HL-60 (cell line): ENCODE measurements around the gene GPC3.

Experiments
- DNase-seq, 2 experiments: peaks; one replicate each; pipeline ENCODE4 v3.0.0-alpha.2; 2010 to 2020; ENCODE audit warnings: low read depth in 1 of 2, low spot score in 1 of 2
- H3K27ac ChIP-seq: fragments of 250-450 bp; sonication (Bioruptor Pico); replicated peaks from 2 replicates; pipeline ENCODE4 v1.5.1; 2020; ENCODE audit warnings: mild to moderate bottlenecking, moderate library complexity
- H3K27me3 ChIP-seq: fragments of 250-450 bp; sonication (Bioruptor Pico); 2 replicates; pipeline ENCODE4 v1.5.1; 2021; ENCODE audit warnings: mild to moderate bottlenecking, moderate library complexity; ENCODE audit not compliant: insufficient read depth, poor library complexity, severe bottlenecking
- H3K4me3 ChIP-seq: replicated peaks from 2 replicates; pipeline ENCODE4 v1.5.1; 2011; ENCODE audit warnings: mild to moderate bottlenecking, control low read depth, low read length; ENCODE audit not compliant: insufficient read depth
- GABPA ChIP-seq: IDR thresholded peaks from 2 replicates; pipeline ENCODE4 v1.6.1; 2012; ENCODE audit warnings: low read depth
- POLR2AphosphoS5 ChIP-seq: IDR thresholded peaks from 2 replicates; pipeline ENCODE4 v1.6.1; 2012; ENCODE audit warnings: low read depth
- REST ChIP-seq: IDR thresholded peaks from 2 replicates; pipeline ENCODE4 v1.6.1; 2012; ENCODE audit warnings: low read depth; ENCODE audit not compliant: insufficient replicate concordance
- SPI1 ChIP-seq: IDR thresholded peaks from 2 replicates; pipeline ENCODE4 v1.6.1; 2012; ENCODE audit warnings: low read depth, mild to moderate bottlenecking, borderline replicate concordance
- TF ChIP-seq, protein P1 (sequence below): IDR thresholded peaks from one replicate; pipeline ENCODE4 v1.5.1; 2011; ENCODE audit warnings: low read length, control low read depth, inconsistent platforms; ENCODE audit not compliant: insufficient read depth

GPC3 gene

GRCh38 chrX:133685822-133686221, 299.6 kb downstream of the GPC3 start:
- H3K27me3 ChIP-seq, result no peaks in the 10 kb centered on the region
- H3K4me3 ChIP-seq, result no peak overlapping the region
- DNase-seq, result no peak
- no peak overlapping the region for H3K27ac ChIP-seq
- TF ChIP-seq SPI1, result no peak

- Histone ChIP-seq H3K4me3 (no peak overlapping the region), H3K27me3 (no peaks in the 10 kb centered on the region), H3K27ac (no peak overlapping the region)
- TF ChIP-seq, protein P1, sequence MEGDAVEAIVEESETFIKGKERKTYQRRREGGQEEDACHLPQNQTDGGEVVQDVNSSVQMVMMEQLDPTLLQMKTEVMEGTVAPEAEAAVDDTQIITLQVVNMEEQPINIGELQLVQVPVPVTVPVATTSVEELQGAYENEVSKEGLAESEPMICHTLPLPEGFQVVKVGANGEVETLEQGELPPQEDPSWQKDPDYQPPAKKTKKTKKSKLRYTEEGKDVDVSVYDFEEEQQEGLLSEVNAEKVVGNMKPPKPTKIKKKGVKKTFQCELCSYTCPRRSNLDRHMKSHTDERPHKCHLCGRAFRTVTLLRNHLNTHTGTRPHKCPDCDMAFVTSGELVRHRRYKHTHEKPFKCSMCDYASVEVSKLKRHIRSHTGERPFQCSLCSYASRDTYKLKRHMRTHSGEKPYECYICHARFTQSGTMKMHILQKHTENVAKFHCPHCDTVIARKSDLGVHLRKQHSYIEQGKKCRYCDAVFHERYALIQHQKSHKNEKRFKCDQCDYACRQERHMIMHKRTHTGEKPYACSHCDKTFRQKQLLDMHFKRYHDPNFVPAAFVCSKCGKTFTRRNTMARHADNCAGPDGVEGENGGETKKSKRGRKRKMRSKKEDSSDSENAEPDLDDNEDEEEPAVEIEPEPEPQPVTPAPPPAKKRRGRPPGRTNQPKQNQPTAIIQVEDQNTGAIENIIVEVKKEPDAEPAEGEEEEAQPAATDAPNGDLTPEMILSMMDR, result no peak
- TF ChIP-seq POLR2AphosphoS5 (no peak), GABPA (no peak), SPI1 (no peak), REST (no peak)
- DNase-seq, result no peak
Measured at GRCh38 chrX:133681897-133682296, 303.5 kb downstream of the GPC3 start.

- Histone ChIP-seq H3K27ac (no peak overlapping the region), H3K27me3 (no peaks in the 10 kb centered on the region), H3K4me3 (no peak overlapping the region)
- no peak for TF ChIP-seq GABPA
- TF ChIP-seq POLR2AphosphoS5, result no peak
- no peak for TF ChIP-seq REST
- TF ChIP-seq, protein P1, result no peak
- no peak for TF ChIP-seq SPI1
- DNase-seq, result no peak
Measured at GRCh38 chrX:133681421-133681820, 304.0 kb downstream of the GPC3 start.

DNA sequence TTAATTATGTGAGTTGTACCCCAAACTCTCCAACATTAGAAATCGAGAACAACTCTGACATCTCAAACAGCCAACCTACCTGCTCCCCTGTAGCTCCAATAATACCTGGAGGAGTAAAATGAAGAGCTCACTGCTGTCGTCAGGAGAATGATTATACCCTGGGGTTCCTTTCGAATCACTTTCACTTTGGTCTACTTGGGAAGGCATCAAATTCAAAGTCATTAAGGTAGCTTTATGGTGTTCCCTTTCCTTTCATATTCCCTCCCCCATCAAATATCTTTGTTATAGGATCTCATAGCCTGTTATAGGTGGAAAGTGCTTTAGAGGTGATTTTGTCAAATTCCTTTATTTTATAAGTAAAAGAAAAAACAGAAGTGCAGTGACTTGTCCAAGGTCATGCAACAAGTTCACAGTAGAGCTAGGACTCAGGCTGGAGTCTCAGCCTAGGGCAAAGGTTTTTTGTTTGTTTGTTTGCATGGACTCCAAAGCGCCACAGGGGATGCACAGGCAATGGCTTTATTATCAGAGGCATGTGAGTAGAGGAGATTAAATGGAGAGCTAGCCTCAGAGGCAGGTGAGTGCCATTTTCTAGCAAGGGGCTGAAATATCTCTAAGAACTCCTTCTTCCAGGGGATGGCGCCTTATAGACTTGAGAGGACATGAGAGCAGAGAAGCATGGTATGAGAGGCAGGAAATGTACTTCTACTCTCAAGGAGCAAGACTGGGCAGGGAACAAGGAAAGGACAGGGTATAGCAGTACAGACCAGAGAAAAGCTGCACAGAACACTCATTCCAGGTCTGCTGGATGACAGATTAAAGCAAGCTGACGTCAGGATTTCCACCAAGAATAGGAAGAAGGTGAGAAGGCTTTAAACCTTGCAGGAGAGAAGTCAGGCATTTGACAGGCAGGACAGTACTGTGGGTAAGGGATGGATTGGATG, 308.0 kb downstream of the GPC3 start:
- TF ChIP-seq POLR2AphosphoS5 (no peak), GABPA (no peak), REST (no peak), SPI1 (no peak)
- TF ChIP-seq, protein P1, result no peak
- Histone ChIP-seq H3K27ac (no peak overlapping the region), H3K27me3 (no peaks in the 10 kb centered on the region), H3K4me3 (no peak overlapping the region)
- no peak for DNase-seq
